Thyroid gland (tissue), 4 donors: Measurements from ENCODE around the gene ACAP1. TPM values are rescaled to one million over a fixed set of nuclear protein-coding genes. Genes with fewer than 3 reads are reported as not detected.
"Not testable (repeated sequence)": the region's sequence is repeated elsewhere in the genome, so short reads cannot be mapped to it uniquely, and the experiment has no call there.

Experiments
- DNase-seq, 2 donors: peaks; one replicate each; pipeline ENCODE4 v3.0.0-alpha.2; 2019
- H3K27ac ChIP-seq, 3 donors: fragments of 200-600 bp; sonication (generic); 1 replicate in 2 of 3; 2 replicates in 1 of 3; pipeline ENCODE4 v1.5.1; 2016 to 2019; ENCODE audit warnings: mild to moderate bottlenecking in 1 of 3, moderate library complexity in 1 of 3
- H3K27me3 ChIP-seq: fragments of 200-600 bp; sonication (generic); one replicate; pipeline ENCODE4 v1.5.1; 2019
- H3K36me3 ChIP-seq, 2 donors: fragments of 200-600 bp; sonication (generic); one replicate each; pipeline ENCODE4 v1.5.1; 2016 to 2019
- H3K4me1 ChIP-seq, 2 donors: fragments of 200-600 bp; sonication (generic); one replicate each; pipeline ENCODE4 v1.5.1; 2017 to 2019
- H3K4me3 ChIP-seq, 3 donors: fragments of 200-600 bp; sonication (generic); replicated peaks in 1 of 3; 1 replicate in 2 of 3; 2 replicates in 1 of 3; pipeline ENCODE4 v1.5.1; 2016; ENCODE audit warnings: mild to moderate bottlenecking in 1 of 3
- H3K9me3 ChIP-seq: fragments of 200-600 bp; sonication (generic); one replicate; pipeline ENCODE4 v1.5.1; 2017
- POLR2A ChIP-seq, 2 donors: fragments of 450-650 bp; IDR thresholded peaks; one replicate each; pipeline ENCODE4 v1.6.1; 2017; ENCODE audit warnings: antibody characterized with exemption in 2 of 2, mild to moderate bottlenecking in 2 of 2, moderate library complexity in 1 of 2
- WGBS, 2 donors: methylation state at CpG; one replicate each; pipeline ENCODE4 v1.1.5; 2017; 5-methylcytosine and 5-hydroxymethylcytosine counted together
- intact Hi-C: fragments of 100-400 bp; cut with DNase I; formaldehyde crosslinking; loops from one replicate; pipeline ENCODE4 v1.15.1; 2023
- total RNA-seq, 4 donors: library from RNA; depleted of rRNA; stranded (reverse); fragments of >200 nt; gene quantifications; one replicate each; pipeline ENCODE4 v1.2.3, GENCODE V29; 2016
- TF ChIP-seq, protein P1 (sequence below), 6 experiments: fragments of 200-600 bp in 3 of 6; fragments of 450-650 bp in 3 of 6; sonication (generic) in 3 of 6; IDR thresholded peaks; one replicate each; pipeline ENCODE4 v1.5.1; 2016 to 2019; ENCODE audit warnings: antibody characterized with exemption in 6 of 6, mild to moderate bottlenecking in 2 of 6, inconsistent platforms in 1 of 6, moderate library complexity in 1 of 6

Gene ACAP1
- total RNA-seq, 4 donors from 2014 or later, result 0.89 to 7.1 (median 3.8) TPM

- no peak overlapping the region for H3K27ac ChIP-seq
- WGBS, 2 donors, result 77 to 79% methylated on average over 8 of the region's 8 CpGs
- intact Hi-C loops, result no loop called here
- H3K9me3 ChIP-seq, result no peaks in the 10 kb centered on the region
- DNase-seq, result no peak
- no peak overlapping the region for H3K4me3 ChIP-seq
- TF ChIP-seq, protein P1, sequence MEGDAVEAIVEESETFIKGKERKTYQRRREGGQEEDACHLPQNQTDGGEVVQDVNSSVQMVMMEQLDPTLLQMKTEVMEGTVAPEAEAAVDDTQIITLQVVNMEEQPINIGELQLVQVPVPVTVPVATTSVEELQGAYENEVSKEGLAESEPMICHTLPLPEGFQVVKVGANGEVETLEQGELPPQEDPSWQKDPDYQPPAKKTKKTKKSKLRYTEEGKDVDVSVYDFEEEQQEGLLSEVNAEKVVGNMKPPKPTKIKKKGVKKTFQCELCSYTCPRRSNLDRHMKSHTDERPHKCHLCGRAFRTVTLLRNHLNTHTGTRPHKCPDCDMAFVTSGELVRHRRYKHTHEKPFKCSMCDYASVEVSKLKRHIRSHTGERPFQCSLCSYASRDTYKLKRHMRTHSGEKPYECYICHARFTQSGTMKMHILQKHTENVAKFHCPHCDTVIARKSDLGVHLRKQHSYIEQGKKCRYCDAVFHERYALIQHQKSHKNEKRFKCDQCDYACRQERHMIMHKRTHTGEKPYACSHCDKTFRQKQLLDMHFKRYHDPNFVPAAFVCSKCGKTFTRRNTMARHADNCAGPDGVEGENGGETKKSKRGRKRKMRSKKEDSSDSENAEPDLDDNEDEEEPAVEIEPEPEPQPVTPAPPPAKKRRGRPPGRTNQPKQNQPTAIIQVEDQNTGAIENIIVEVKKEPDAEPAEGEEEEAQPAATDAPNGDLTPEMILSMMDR (IDR thresholded peaks at IDR 0.05), result no peak
- TF ChIP-seq POLR2A (IDR thresholded peaks at IDR 0.05), result no peak
- H3K36me3 ChIP-seq, result no peaks in the 10 kb centered on the region
- no peaks in the 10 kb centered on the region for H3K4me1 ChIP-seq
- no peaks in the 10 kb centered on the region for H3K27me3 ChIP-seq
These were observed 30.8 kb downstream of the ACAP1 start for GRCh38 chr17:7367083-7367482.

DNA sequence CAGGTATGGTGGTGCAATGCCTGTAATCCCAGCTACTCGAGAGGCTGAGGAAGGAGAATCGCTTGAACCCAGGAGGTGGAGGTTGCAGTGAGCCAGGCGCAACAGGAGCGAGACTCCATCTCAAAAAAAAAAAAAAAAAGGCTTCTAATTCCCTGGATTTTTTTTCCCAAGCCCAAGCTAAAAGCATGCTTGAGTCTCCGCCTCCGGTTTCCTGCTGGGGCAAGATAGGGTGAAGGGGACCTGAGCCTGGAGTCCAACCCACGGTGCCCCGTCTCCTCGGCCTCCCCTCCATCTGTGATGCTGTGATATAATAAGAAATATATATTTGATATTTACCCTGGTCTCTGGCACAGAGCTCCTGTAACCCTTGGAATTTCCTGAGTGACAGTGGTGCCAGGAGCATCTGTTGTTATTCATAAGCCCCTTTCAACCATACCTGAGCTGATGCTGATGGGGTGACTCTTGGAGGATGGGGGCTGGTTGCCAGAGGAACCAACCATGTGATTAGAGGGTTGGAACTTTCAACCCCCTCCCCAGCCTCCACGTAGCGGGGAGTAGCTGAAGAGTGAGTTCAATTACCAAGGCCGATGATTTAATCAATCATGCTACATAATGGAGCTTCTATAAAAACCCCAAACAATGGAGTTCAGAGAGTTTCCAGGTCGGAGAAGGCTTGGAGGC is 31.7 kb downstream of the ACAP1 start:
- no peaks in the 10 kb centered on the region for H3K9me3 ChIP-seq
- no peak for DNase-seq
- no peaks in the 10 kb centered on the region for H3K36me3 ChIP-seq
- 74 to 75% methylated on average over 13 of the region's 13 CpGs for WGBS, 2 donors
- H3K4me3 ChIP-seq, result no peak overlapping the region
- H3K4me1 ChIP-seq, result no peaks in the 10 kb centered on the region
- intact Hi-C loops, result no loop called here
- no peaks in the 10 kb centered on the region for H3K27me3 ChIP-seq
- H3K27ac ChIP-seq, result no peak overlapping the region
- TF ChIP-seq, protein P1 (IDR thresholded peaks at IDR 0.05), result no peak
- no peak for TF ChIP-seq POLR2A (IDR thresholded peaks at IDR 0.05)

- H3K36me3 ChIP-seq, H3K27me3 ChIP-seq, H3K27ac ChIP-seq, H3K9me3 ChIP-seq, H3K4me3 ChIP-seq, H3K4me1 ChIP-seq, DNase-seq, intact Hi-C loops: not testable (repeated sequence)
- 84% methylated on average over 5 of the region's 5 CpGs for WGBS, 2 donors
These were observed 32.3 kb downstream of the ACAP1 start for GRCh38 chr17:7368599-7368994.

- H3K36me3 ChIP-seq, result no peaks in the 10 kb centered on the region
- DNase-seq, result no peak
- H3K4me1 ChIP-seq, result no peaks in the 10 kb centered on the region
- H3K27ac ChIP-seq, result no peak overlapping the region
- no peaks in the 10 kb centered on the region for H3K27me3 ChIP-seq
- TF ChIP-seq, protein P1 (IDR thresholded peaks at IDR 0.05), result no peak
- TF ChIP-seq POLR2A (IDR thresholded peaks at IDR 0.05), result no peak
- 71 to 93% methylated on average over 5 of the region's 5 CpGs for WGBS, 2 donors
- intact Hi-C loops, result no loop called here
- no peak overlapping the region for H3K4me3 ChIP-seq
- no peaks in the 10 kb centered on the region for H3K9me3 ChIP-seq
These were observed 33.5 kb downstream of the ACAP1 start for GRCh38 chr17:7369825-7370224.

DNA sequence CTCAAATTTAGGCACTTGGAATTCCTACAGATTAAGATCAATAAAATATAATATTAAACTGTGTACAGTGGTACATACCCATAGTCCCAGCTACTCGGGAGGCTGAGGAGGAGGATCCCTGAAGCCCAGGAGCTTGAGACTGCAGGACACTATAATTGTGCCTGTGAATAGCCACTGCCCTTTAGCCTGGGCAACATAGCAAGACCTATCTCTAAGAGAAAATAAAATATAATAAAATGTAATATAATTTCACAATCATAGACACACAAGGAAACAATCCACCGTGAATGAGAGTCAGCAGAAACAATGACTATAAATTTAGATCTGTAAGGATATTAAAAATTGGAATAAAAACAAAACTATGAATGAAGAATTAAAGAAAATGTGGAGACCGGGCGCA is 34.5 kb downstream of the ACAP1 start:
- Histone ChIP-seq H3K4me1 (no peaks in the 10 kb centered on the region), H3K27me3 (no peaks in the 10 kb centered on the region), H3K4me3 (no peak overlapping the region), H3K27ac (no peak overlapping the region), H3K9me3 (no peaks in the 10 kb centered on the region), H3K36me3 (no peaks in the 10 kb centered on the region)
- DNase-seq, result no peak
- TF ChIP-seq POLR2A (IDR thresholded peaks at IDR 0.05), result no peak
- TF ChIP-seq, protein P1 (IDR thresholded peaks at IDR 0.05), result no peak
- intact Hi-C loops, result no loop called here
- 87 to 92% methylated on average over 4 of the region's 4 CpGs for WGBS, 2 donors
